Bronchial epithelial cell (primary cell): ENCODE results near the gene DDIT4L. TPM values are rescaled to one million over a fixed set of nuclear protein-coding genes. Genes with fewer than 3 reads are reported as not detected.

Experiments
- DNase-seq: peaks from one replicate; pipeline ENCODE4 v3.0.0-alpha.2; 2010; ENCODE audit warnings: low read depth
- FAIRE-seq: peaks from 2 replicates; lab custom pipeline; 2011; peaks lifted over from hg19 to GRCh38; lab: Jason Lieb, UNC
- H3K27me3 ChIP-seq: 2 replicates; pipeline ENCODE4 v1.5.1; 2011; ENCODE audit warnings: low read length; ENCODE audit not compliant: control insufficient read depth, insufficient read depth
- H3K36me3 ChIP-seq: 2 replicates; pipeline ENCODE4 v1.5.1; 2011; ENCODE audit warnings: low read length; ENCODE audit not compliant: control insufficient read depth, insufficient read depth
- H3K4me3 ChIP-seq: 2 replicates; pipeline ENCODE4 v1.5.1; 2011; ENCODE audit warnings: mild to moderate bottlenecking, low read depth, low read length, control low read depth
- CTCF ChIP-seq: IDR thresholded peaks from 2 replicates; pipeline ENCODE4 v1.5.1; 2011; ENCODE audit warnings: mild to moderate bottlenecking, moderate library complexity, low read length, control low read depth, inconsistent platforms; ENCODE audit not compliant: insufficient read depth, severe bottlenecking
- total RNA-seq: library from RNA; depleted of rRNA; stranded (reverse); fragments of >200 nt; gene quantifications from 2 replicates; pipeline ENCODE4 v1.2.1, GENCODE V29; 2014

DDIT4L gene
- total RNA-seq, 1 donor from 2014 or later: 0.26 TPM

DNA sequence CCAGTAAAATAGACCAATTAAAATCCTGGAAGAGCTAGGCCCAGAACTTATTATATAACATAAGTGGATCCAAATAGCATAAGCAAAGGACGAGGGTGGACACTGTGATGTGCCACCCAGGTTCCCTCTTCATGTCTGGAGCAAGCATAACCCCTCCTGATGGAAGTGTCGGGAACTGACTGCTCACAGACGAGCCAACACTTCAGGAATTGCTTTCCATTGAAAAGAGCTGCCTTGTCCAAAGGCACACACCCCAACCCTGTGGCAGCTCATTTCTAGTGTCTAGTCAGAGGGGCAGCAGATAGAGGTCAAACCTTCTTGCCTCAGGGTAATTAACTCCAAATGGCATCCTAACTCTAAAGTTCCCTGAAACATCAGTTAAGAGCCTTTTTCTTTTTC is 15.3 kb downstream of the DDIT4L start:
- no peak overlapping the region for H3K4me3 ChIP-seq
- no peak for TF ChIP-seq CTCF
- DNase-seq: no peak
- no peak for FAIRE-seq
- no peaks in the 10 kb centered on the region for H3K27me3 ChIP-seq
- no peaks in the 10 kb centered on the region for H3K36me3 ChIP-seq

GRCh38 chr4:100170986-100171385 is 19.3 kb downstream of the DDIT4L start:
- DNase-seq (no peak), FAIRE-seq (no peak)
- TF ChIP-seq CTCF: no peak
- no peak overlapping the region for H3K4me3 ChIP-seq
- no peaks in the 10 kb centered on the region for H3K36me3 ChIP-seq
- H3K27me3 ChIP-seq: no peaks in the 10 kb centered on the region

DNA sequence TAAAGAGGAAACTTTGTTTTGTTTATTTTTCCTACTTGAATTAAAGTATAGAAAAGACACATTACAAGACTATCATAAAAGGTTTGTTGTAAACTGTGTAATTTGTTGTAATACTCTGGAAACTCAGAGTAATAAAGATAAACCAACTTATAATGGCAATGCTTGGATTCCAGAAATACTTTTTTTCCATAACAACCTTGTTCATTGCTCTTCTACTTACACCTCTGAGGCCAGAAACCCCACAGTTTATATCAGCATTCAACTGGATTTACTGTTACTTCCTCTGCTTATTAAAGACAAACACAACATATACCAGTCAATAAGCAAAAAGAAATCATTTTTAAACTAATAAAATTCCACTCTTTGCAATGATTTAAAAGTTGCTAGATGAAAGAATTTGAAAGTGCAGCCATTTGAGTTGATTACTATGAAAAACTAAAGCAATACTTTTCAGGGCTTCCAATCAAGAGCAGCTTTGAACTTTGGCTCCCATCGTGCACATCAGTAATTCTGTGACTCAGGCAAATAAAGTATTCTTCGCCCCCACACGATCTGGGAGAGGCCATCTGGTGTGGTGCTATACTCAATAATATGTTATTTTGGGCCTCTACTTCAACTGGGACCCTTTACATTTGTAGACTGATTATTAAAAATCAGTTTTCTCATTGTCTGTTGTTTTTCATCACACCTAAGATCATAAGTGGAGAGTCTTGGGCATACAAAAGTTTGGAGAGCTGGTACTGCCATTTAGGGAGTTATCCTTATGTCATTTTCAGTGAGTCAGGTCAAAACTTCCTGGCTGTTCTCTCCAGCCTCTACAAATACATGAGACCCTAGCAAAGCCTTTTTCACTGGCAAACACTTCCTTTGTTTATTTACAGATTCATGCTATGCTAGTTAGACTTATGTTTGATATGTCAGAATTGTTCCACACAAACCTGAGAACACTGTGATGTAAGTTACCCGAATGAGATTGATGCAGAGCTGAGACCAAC is 20.5 kb downstream of the DDIT4L start:
- no peak for FAIRE-seq
- no peak overlapping the region for H3K4me3 ChIP-seq
- DNase-seq: no peak
- H3K36me3 ChIP-seq: no peaks in the 10 kb centered on the region
- no peaks in the 10 kb centered on the region for H3K27me3 ChIP-seq
- TF ChIP-seq CTCF: no peak

DNA sequence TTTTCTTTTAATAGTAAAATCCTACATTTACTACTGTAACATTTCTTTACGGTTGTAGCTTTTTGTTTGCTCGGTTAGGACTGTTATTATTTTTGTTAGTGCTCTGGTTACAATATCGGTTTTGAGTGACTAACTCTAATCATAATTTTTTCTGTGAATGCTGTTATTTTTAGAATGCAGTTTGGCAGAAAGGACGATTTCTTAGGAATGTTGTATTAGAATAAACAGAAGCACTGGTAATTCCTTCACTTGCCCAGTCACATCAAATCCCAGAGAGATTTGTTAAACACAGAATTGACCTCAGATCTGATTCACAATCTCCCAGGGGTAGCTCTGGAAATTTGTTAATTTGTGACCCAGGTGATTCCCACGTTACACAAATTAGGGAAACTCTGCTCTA is 21.7 kb downstream of the DDIT4L start:
- H3K4me3 ChIP-seq: no peak overlapping the region

DNA sequence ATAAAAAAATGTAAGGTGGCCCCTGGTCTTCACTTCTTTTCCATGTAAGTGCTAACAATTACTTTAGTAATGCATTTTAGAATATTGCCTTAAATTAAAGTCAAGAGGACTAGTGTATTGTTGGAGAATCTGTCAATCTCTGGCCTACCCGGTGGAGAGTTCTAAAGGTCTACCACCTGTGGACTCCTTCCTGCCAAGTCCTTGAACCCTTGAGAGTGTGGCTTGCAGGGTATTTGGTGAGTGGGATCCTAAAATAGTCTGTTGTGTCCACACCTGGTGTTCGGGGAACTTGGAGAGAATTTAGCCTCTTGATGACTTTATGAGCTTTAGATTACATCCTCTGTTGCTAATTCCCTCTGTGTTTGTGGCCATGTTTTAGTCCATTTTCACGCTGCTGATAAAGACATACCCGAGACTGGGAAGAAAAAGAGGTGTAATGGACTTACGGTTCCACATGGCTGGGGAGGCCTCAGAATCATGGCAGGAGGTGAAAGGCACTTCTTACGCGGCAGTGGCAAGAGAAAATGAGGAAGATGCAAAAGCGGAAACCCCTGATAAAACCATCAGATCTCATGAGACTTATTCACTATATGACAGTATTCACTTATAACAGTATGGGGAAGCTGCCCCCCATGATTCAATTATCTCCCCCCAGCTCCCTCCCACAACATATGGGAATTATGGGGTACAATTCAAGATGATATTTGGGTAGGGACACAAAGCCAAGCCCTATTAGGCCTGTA is 23.8 kb downstream of the DDIT4L start:
- H3K36me3 ChIP-seq: no peaks in the 10 kb centered on the region
- no peak for FAIRE-seq
- TF ChIP-seq CTCF: no peak
- no peak for DNase-seq
- no peak overlapping the region for H3K4me3 ChIP-seq
- no peaks in the 10 kb centered on the region for H3K27me3 ChIP-seq

More for the DNA sequence above, 21.7 kb downstream of the DDIT4L start:
- no peaks in the 10 kb centered on the region for H3K36me3 ChIP-seq
- no peak for FAIRE-seq
- TF ChIP-seq CTCF: no peak
- DNase-seq: no peak
- no peaks in the 10 kb centered on the region for H3K27me3 ChIP-seq
